Activated CD8-positive, alpha-beta T cell treated with anti-CD3 and anti-CD28 coated beads, Interleukin-2, amount 10 ng/mL, durations not matched to agents 7 days and 5 days (primary cell): ENCODE measurements around the gene GTF2F1. TPM values are rescaled to one million over a fixed set of nuclear protein-coding genes. Genes with fewer than 3 reads are reported as not detected.

Source experiments
- ATAC-seq: fragments of 150-1000 bp; cut with Tn5 transposase; one replicate; pipeline ENCODE4 v1.10.0; 2021; ENCODE audit warnings: moderate library complexity
- CTCF ChIA-PET: fragments of 350-600 bp; sonication (Branson Sonifier 250); formaldehyde crosslinking; loops from one replicate; lab custom pipeline; 2021; ENCODE audit warnings: antibody characterized with exemption; lab: Charles Lee
- POLR2A ChIA-PET: fragments of 350-600 bp; sonication (Branson Sonifier 250); formaldehyde crosslinking; loops from one replicate; lab custom pipeline; 2021; ENCODE audit warnings: antibody characterized with exemption; lab: Charles Lee
- DNase-seq: peaks from one replicate; pipeline ENCODE4 v3.0.0-alpha.2; 2020
- H3K27ac Mint-ChIP-seq: one replicate; pipeline ENCODE4 v1.8.0; 2021; ENCODE audit warnings: mild to moderate bottlenecking, mixed read lengths
- H3K27me3 Mint-ChIP-seq: one replicate; pipeline ENCODE4 v1.8.0; 2021; ENCODE audit warnings: low read depth, mixed read lengths
- H3K36me3 Mint-ChIP-seq: one replicate; pipeline ENCODE4 v1.8.0; 2021; ENCODE audit warnings: low read depth, mixed read lengths
- H3K4me1 Mint-ChIP-seq: one replicate; pipeline ENCODE4 v1.8.0; 2021; ENCODE audit warnings: low read depth, mixed read lengths
- H3K4me3 Mint-ChIP-seq: one replicate; pipeline ENCODE4 v1.8.0; 2021; ENCODE audit warnings: mild to moderate bottlenecking, mixed read lengths
- H3K9me3 Mint-ChIP-seq: one replicate; pipeline ENCODE4 v1.8.0; 2022; ENCODE audit warnings: mixed read lengths; ENCODE audit not compliant: insufficient read depth
- total RNA-seq, 2 experiments: library from RNA; stranded (reverse); gene quantifications; one replicate each; pipeline ENCODE4 v1.2.3, GENCODE V29; 2021

The GTF2F1 gene
- total RNA-seq, 2 experiments from 2014 or later = 71.2 to 71.5 TPM

DNA sequence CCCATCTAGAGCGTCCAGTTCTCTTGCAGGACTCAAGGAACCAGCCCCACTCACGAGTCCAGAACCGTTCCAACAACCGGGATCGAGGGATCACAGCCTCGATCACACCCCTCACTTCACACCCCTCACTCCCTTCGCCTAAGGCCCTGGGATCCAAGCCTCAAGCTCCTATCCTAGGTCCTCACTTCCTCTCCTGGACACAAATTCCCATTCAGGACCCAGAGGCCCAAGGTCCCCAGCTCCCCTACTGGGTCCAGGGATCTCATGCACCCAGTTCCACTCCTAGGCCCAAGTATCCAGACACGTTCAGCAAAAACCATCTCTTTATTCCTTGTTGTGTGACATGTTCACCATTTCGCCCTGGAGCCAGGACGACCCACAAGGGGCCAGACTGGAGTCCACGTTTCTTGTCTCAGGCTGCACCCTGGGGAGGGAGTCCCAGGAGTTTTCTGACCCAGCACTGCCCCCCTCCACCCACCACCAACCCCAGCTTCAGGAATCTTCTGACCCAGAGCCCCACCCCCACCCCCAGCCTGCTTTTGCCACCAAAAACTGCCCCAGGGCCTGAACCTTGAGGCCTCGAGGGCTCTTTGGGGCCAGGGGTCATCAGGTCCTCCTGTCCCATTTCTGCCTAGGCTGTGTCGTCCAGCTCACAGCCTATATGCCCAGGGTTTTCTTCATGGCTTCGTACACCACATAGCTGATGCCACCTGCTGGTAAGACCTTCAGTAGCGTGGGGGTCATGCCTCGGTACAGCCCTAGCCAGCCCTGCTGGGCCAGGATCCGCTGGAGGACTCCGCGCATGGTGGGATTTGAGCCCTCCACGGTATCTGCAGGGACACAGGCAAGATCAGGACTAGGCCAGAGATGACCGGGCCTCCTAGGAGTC lies 33.0 kb upstream of the GTF2F1 start:
- no peaks in the 10 kb centered on the region for H3K27me3 Mint-ChIP-seq
- ChIA-PET POLR2A (interaction anchor here (1.5 to 1.8 kb wide), 2 partner anchors 9 to 56 kb away, joined by 3 to 11 read pairs; partner anchors contain the start of gene DENND1C), CTCF (interaction anchor here (1.1 to 1.9 kb wide), 8 partner anchors 9 to 364 kb away, joined by 3 to 7 read pairs (median 4); partner anchors contain the start of genes ALKBH7, DENND1C and SLC25A23)
- peaks cover 38% of the 10 kb centered on the region for H3K4me1 Mint-ChIP-seq
- no peak for DNase-seq
- peaks cover 17% of the 10 kb centered on the region for H3K36me3 Mint-ChIP-seq
- peak overlapping the region; percentile 97 for H3K27ac Mint-ChIP-seq
- ATAC-seq = no peak
- no peaks in the 10 kb centered on the region for H3K9me3 Mint-ChIP-seq
- peak overlapping the region; percentile 68 for H3K4me3 Mint-ChIP-seq

DNA sequence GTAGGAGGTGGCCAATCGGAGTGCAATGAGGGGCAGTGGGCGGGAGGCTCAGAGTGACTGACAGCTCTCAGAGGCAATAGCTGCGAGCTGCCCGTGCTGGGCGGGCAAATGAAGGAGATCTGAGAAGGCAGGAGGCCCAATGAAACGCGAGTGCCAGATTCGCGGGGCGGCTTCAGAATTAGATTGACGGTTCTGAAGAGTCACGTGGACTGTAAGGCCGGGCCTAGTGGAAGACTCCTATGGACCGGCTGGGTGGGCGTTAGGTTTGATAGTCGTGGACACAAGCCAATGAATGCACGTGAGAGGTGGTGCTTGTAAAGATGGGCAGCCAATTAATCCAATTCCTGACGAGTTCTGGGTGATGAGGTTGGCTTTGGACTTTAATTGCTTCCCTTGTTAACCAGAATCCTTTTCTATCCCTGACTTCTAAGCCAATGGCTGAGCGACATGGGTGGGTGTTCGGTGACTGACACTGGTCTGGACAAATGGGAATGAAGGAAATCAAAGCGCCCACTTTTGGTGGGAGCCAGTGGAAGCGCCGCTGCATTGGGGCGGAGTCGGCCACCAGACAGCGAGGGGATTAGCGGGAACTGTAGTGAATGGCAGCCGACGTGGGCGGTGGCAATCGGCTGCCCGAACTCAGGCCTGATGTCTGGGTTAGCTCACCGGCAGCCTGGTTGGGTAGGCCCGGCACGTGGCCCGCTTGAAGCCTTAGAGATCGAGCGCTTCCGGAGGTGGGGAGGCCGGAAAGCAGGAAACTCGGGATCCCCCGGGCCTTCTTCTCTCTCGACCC lies 32.2 kb upstream of the GTF2F1 start:
- Mint-ChIP-seq H3K27ac (peak overlapping the region; percentile 97), H3K36me3 (peaks cover 26% of the 10 kb centered on the region), H3K4me3 (peak overlapping the region; percentile 68), H3K27me3 (no peaks in the 10 kb centered on the region), H3K9me3 (no peaks in the 10 kb centered on the region), H3K4me1 (peaks cover 37% of the 10 kb centered on the region)
- ATAC-seq (peak; percentile 90), DNase-seq (peak; percentile 100)
- POLR2A ChIA-PET = interaction anchor here (0.6 to 1.8 kb wide), 7 partner anchors 10 to 376 kb away, joined by 3 to 11 read pairs (median 4); partner anchors contain the start of genes DENND1C and GTF2F1
- CTCF ChIA-PET = interaction anchor here (0.7 to 1.9 kb wide), 12 partner anchors 10 to 363 kb away, joined by 3 to 7 read pairs (median 4); partner anchors contain the start of genes ALKBH7, DENND1C and SLC25A23

DNA sequence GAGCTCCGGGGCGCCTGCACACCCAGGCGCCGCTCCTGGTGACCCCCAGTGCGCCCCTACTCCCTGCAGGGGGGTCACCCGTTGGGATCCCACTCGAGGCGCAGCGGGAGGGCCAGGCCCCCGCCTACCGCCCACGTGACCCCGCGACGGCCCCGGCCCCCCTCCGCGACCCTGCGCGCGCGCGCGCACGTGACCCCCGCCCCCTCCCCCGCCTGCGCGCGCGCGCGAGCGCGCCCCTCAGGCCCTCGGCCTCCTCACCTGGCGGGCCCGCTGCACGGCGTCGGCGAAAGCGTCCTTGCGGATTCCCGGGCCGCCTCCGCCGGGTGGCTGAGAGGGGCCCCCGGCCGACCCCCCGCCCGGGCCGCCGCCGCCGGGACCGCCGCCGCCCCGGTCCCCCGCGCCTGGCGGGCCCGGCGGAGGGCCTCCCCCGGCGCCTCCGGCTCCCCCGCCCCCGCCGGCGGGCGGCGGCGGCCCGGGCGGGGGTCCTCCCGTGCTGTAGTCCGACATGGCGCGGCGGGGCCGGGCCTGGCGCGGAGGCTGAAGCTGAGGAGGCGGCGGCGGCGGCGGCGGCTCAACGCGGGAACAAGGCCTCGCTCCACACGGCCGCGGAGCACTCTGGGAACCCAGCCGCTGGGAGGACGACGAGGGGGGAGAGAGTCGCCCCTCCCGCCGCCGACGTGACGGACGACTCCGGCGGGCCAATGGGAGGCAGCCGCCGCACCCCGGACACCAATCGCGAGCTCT lies 31.4 kb upstream of the GTF2F1 start, which contains the start of gene KHSRP:
KHSRP (minus strand) TSS at position 617 of the 744 bp plus-strand sequence; CDS start at position 507, 110 bp downstream.
- DNase-seq = peak; percentile 30
- CTCF ChIA-PET = interaction anchor here (0.7 to 1.9 kb wide), 9 partner anchors 11 to 207 kb away, joined by 3 to 7 read pairs (median 4); partner anchors contain the start of genes ALKBH7, DENND1C and SLC25A23
- Mint-ChIP-seq H3K4me1 (peaks cover 29% of the 10 kb centered on the region), H3K27ac (peak within 1 kb of the TSS; percentile 97), H3K36me3 (peaks cover 33% of the 10 kb centered on the region), H3K27me3 (no peaks in the 10 kb centered on the region), H3K9me3 (no peaks in the 10 kb centered on the region), H3K4me3 (peak within 1 kb of the TSS; percentile 89)
- POLR2A ChIA-PET = interaction anchor here (0.6 to 1.8 kb wide), 6 partner anchors 31 to 377 kb away, joined by 3 to 11 read pairs (median 4); partner anchors contain the start of genes DENND1C and GTF2F1
- ATAC-seq = no peak

DNA sequence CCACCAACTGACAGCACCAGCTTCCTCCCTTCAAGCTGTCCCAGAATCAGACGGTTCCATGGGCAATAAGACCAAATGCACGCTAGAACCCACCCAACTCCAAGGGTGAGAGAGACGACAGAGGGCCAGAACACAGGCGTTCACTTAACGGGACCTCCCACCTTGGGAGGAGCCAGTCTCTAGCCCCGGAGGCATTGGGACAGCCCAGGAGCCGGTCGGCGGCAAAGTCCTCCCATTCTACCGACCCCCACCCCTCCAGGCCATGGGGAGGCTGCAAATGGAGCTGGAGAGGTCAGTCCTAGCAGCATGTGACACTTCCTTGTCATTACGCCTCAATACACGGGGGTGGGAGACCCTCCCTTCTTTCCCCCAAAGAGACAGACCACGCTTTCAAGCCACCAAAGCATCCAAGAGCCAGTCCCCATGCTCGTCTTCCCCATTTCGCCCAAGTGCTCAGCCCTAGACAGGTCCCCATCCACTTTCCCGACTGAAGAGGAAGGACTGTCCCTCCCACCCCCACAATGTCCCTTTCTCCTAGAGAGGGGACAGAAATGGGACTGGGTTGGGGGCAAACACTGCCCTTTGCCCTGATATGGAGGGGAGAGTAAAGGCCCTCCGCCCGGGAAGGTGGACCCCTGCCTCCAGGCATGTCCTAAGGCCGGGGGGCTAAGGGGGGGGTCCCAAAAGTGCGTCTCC lies 30.7 kb upstream of the GTF2F1 start:
- CTCF ChIA-PET = no interaction called here
- H3K9me3 Mint-ChIP-seq = no peaks in the 10 kb centered on the region
- peak overlapping the region; percentile 85 for H3K27ac Mint-ChIP-seq
- H3K4me3 Mint-ChIP-seq = peak overlapping the region; percentile 89
- peaks cover 38% of the 10 kb centered on the region for H3K36me3 Mint-ChIP-seq
- H3K4me1 Mint-ChIP-seq = peaks cover 29% of the 10 kb centered on the region
- DNase-seq (peak; percentile 62), ATAC-seq (no peak)
- POLR2A ChIA-PET = interaction anchor here (0.9 kb wide), 1 partner anchor 12 kb away, joined by 3 read pairs; no protein-coding TSS in a partner anchor
- no peaks in the 10 kb centered on the region for H3K27me3 Mint-ChIP-seq

DNA sequence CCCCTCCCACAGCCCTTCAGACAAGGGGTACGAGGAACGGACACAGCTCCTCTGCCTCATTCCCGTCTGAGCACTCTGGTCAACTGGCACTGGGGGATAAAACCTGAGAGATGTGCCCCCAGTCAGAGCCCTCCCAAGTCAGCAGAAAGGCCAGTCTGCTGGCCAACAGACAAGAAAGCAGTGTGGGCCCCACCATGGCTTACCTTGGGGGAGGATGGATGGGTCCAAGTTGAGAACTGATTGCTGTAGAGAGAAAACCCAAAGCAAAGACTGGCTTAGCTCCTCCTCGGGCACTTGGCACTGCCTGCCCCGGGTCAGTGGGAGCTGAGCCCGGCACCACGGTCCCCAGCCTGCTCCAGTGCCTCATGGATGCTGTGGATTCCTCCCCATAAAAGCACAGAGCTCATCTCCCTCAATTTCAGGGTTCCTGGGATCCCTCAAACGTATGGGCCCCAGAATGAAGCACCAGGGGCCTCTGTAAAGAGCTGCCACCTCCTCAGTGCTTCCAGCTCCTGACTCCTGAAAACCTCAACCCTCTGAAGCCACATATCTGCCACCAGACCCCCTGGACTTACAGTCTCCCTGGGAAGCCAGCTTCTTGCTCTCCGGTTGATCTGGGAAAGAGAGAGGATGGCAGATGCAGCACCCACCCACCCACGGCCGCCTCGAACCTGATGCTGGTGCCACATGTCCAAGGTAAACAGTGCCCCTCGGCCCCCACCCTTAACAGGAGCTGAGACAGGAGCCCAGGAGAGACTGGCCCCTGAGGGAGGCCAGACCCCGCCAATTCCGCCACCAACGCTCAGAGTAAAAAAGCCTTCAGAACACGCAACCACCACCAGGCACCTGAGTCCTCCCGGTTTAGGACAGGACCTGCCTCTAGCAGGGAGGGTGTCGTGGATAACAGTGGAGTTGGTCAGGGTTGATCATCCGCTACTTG lies 28.4 kb upstream of the GTF2F1 start:
- no peak for DNase-seq
- Mint-ChIP-seq H3K27ac (no peak overlapping the region), H3K9me3 (no peaks in the 10 kb centered on the region), H3K36me3 (peaks cover 54% of the 10 kb centered on the region), H3K27me3 (no peaks in the 10 kb centered on the region), H3K4me1 (peaks cover 29% of the 10 kb centered on the region), H3K4me3 (no peak overlapping the region)
- ChIA-PET POLR2A (interaction anchor here (0.9 to 2.1 kb wide), 5 partner anchors 19 to 49 kb away, joined by 3 to 6 read pairs (median 4); partner anchors contain the start of genes ALKBH7, GTF2F1 and SLC25A23), CTCF (interaction anchor here (1.1 kb wide), 1 partner anchor 84 kb away, joined by 3 read pairs; no protein-coding TSS in a partner anchor)
- ATAC-seq = no peak

DNA sequence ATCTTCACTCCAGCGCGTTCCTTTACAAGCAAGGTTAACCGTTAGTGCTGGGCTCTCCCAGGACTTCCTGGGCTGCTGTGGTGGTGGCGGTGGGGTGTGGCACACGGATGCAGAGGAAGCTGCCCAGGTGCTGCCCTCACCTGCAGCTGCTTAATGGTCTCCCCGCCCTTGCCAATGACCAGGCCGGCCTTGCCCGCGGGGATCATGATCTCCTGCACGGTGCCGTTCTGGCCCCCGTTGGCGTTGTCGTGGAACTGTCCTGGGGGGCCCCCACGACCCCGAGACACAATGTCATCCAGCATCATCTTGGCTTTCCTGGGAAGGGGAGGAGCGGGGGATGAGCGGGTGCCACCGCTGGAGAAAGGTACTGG lies 25.6 kb upstream of the GTF2F1 start:
- no peak overlapping the region for H3K27ac Mint-ChIP-seq
- H3K4me3 Mint-ChIP-seq = no peak overlapping the region
- no peaks in the 10 kb centered on the region for H3K27me3 Mint-ChIP-seq
- DNase-seq (no peak), ATAC-seq (no peak)
- no peaks in the 10 kb centered on the region for H3K9me3 Mint-ChIP-seq
- CTCF ChIA-PET = no interaction called here
- peaks cover 69% of the 10 kb centered on the region for H3K36me3 Mint-ChIP-seq
- POLR2A ChIA-PET = interaction anchor here (0.6 kb wide), 2 partner anchors 21 to 410 kb away, joined by 3 to 4 read pairs; no protein-coding TSS in a partner anchor
- peaks cover 18% of the 10 kb centered on the region for H3K4me1 Mint-ChIP-seq

DNA sequence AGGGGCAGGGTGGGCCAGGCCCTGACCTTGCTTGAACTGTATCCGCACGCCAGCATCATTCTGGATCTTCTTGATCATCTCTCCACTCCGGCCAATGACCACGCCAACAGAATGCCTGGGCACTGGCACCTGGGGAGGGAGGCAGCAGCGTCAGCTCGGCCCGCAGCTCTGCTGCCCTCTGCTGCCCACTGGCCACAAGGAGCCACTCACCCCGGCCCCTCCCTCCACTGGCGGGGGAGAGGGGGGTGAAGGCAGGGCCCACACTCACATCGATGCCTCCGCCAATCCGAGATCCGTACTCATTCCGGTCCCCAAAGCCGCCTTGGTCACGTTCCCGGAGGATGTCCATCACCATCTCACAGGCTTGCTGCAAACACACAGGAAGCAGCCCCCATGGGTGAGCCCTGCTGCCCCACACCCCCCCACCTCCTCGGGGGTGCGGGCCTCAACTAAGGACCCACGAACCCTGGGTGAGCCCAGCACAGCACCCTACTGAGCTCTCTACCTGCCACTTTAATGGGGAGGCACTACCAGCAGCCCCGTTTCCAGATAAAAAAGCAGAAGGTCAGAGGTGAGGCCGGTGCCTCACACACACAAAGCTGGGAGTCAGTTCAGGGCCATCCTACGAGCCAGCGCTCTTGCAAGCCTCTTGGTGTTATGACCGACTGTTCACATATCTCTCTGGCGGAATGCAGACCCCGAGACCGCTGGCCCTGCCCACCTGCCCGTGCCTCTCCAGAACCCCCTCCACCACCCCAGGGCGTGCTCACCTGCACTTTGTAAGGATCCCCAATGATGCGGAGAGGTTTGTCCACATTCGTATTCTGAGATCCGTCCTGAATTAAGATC lies 25.0 kb upstream of the GTF2F1 start:
- peaks cover 12% of the 10 kb centered on the region for H3K4me1 Mint-ChIP-seq
- H3K4me3 Mint-ChIP-seq = no peak overlapping the region
- POLR2A ChIA-PET = interaction anchor here (0.6 kb wide), 1 partner anchor 411 kb away, joined by 4 read pairs; no protein-coding TSS in a partner anchor
- ATAC-seq = no peak
- no peak for DNase-seq
- no peaks in the 10 kb centered on the region for H3K27me3 Mint-ChIP-seq
- H3K9me3 Mint-ChIP-seq = no peaks in the 10 kb centered on the region
- H3K36me3 Mint-ChIP-seq = peaks cover 66% of the 10 kb centered on the region
- CTCF ChIA-PET = no interaction called here
- H3K27ac Mint-ChIP-seq = no peak overlapping the region

DNA sequence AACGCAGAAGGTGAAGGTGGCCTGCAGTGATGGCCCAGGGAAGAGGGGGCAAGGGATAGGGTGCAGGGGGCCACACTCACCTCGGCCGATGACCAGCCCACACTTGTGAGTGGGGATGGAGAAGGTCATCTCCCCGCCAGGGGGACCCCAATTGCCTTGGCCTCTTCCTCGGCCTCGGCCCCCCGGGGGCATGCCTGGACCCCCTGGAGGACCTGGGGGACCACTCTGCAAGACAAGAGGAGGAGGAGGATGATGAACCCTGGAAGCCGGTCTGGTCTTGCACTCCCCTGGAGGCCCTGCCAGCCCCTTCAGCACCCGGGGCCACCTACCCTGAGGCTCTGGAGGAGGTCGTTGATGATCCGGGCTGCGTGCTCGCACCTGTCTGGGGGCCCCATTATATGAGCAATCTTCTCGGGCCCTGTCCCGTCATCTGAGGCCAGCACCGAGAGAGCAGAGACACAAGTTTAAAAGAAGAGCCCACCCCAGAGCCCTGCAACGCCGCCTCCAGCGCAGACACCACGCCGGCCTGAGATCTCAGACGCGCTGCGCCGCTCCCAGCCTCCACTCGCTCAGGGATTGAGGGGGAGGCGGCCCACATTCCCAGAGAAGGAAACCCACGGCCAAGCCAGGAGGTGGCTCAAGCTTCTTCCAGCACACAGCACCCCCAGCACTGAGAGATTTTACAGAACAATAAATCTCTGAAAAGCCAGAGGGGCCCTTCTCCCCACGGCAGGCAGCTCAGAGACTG lies 23.9 kb upstream of the GTF2F1 start:
- no peak for DNase-seq
- ChIA-PET POLR2A (no interaction called here), CTCF (no interaction called here)
- no peak overlapping the region for H3K4me3 Mint-ChIP-seq
- peaks cover 1% of the 10 kb centered on the region for H3K4me1 Mint-ChIP-seq
- no peak for ATAC-seq
- no peaks in the 10 kb centered on the region for H3K9me3 Mint-ChIP-seq
- no peaks in the 10 kb centered on the region for H3K27me3 Mint-ChIP-seq
- H3K27ac Mint-ChIP-seq = no peak overlapping the region
- peaks cover 59% of the 10 kb centered on the region for H3K36me3 Mint-ChIP-seq
